HepG2 (cell line): ENCODE data around the gene KLB. TPM values are rescaled to one million over a fixed set of nuclear protein-coding genes. Genes with fewer than 3 reads are reported as not detected.

Source experiments
- ATAC-seq: fragments of 200-7000 bp; cut with Tn5 transposase; 3 replicates; pipeline ENCODE4 v1.9.1; 2020; ENCODE audit warnings: mild to moderate bottlenecking, moderate library complexity
- BruUV-seq: library from RNA; stranded (reverse); fragments of 400-500 nt; replicated peaks from 2 replicates; lab custom pipeline; 2021; lab: Mats Ljungman, UMichigan
- CTCF ChIA-PET: fragments of 300-600 bp; formaldehyde crosslinking; extraction: SDS; loops from one replicate; lab custom pipeline; 2021; ENCODE audit warnings: low total read pairs, inconsistent platforms, low intra/inter-chr PET ratio; lab: Yijun Ruan, JAX
- POLR2A ChIA-PET: fragments of 350-600 bp; sonication (Branson Sonifier 250); formaldehyde crosslinking; loops from one replicate; lab custom pipeline; 2020; ENCODE audit warnings: antibody characterized with exemption, inconsistent platforms; lab: Yijun Ruan, JAX
- DNase-seq: peaks from one replicate; pipeline ENCODE4 v3.0.0-alpha.2; 2015; ENCODE audit warnings: low spot score
- FAIRE-seq: peaks from 3 replicates; lab custom pipeline; 2011; peaks lifted over from hg19 to GRCh38; lab: Jason Lieb, UNC
- H2AFZ ChIP-seq: one replicate; pipeline ENCODE4 v1.6.1; 2011; ENCODE audit warnings: low read length, inconsistent platforms
- H3K27ac ChIP-seq: fragments of 300-600 bp; 3 replicates; pipeline ENCODE4 v1.8.0; 2011; ENCODE audit warnings: mixed run types, mild to moderate bottlenecking, mixed read lengths, low read length, inconsistent platforms; ENCODE audit not compliant: insufficient read depth; ENCODE audit errors: extremely low read length
- H3K27me3 ChIP-seq, 2 experiments: fragments of 200-600 bp in 1 of 2; 2 replicates in 1 of 2; 3 replicates in 1 of 2; pipeline versions ENCODE4 v1.6.0 to v1.8.0; 2011; ENCODE audit warnings: low read length in 2 of 2, mild to moderate bottlenecking in 2 of 2, moderate library complexity in 2 of 2, inconsistent platforms in 1 of 2; ENCODE audit not compliant: insufficient read depth in 2 of 2, control insufficient read depth in 1 of 2
- H3K36me3 ChIP-seq, 2 experiments: fragments of 200-600 bp in 1 of 2; replicated peaks in 1 of 2; 2 replicates in 1 of 2; 3 replicates in 1 of 2; pipeline versions ENCODE4 v1.5.1 to v1.8.0; 2011; ENCODE audit warnings: low read length in 2 of 2, inconsistent platforms in 1 of 2; ENCODE audit not compliant: insufficient read depth in 2 of 2, control insufficient read depth in 1 of 2
- H3K4me1 ChIP-seq: 2 replicates; pipeline ENCODE4 v1.5.1; 2012; ENCODE audit warnings: low read length, inconsistent platforms; ENCODE audit not compliant: insufficient read depth
- H3K4me2 ChIP-seq: 2 replicates; pipeline ENCODE4 v1.6.0; 2011; ENCODE audit warnings: low read depth, low read length, inconsistent platforms
- H3K4me3 ChIP-seq, 3 experiments: fragments of 200-600 bp in 1 of 3; sonication (generic), shearing (Covaris generic) in 1 of 3; replicated peaks in 1 of 3; 2 replicates each; pipeline ENCODE4 v1.5.1; 2011 to 2016; ENCODE audit warnings: low read length in 3 of 3, inconsistent platforms in 2 of 3, low read depth in 2 of 3, mild to moderate bottlenecking in 2 of 3, control low read depth in 1 of 3, mixed read lengths in 1 of 3; ENCODE audit not compliant: insufficient read depth in 1 of 3
- H3K79me2 ChIP-seq: one replicate; pipeline ENCODE4 v1.6.1; 2011; ENCODE audit warnings: low read length, inconsistent platforms; ENCODE audit not compliant: insufficient read depth
- H3K9ac ChIP-seq: 2 replicates; pipeline ENCODE4 v1.6.0; 2011; ENCODE audit warnings: mild to moderate bottlenecking, low read depth, low read length, inconsistent platforms; ENCODE audit not compliant: insufficient read depth
- H3K9me3 ChIP-seq: 2 replicates; pipeline ENCODE4 v1.5.1; 2012; ENCODE audit warnings: mild to moderate bottlenecking, low read length
- H4K20me1 ChIP-seq: 2 replicates; pipeline ENCODE4 v1.6.0; 2011; ENCODE audit warnings: inconsistent platforms, mild to moderate bottlenecking, low read length, moderate library complexity; ENCODE audit not compliant: insufficient read depth
- PATZ1 ChIP-seq: sonication (generic); formaldehyde crosslinking; IDR thresholded peaks from 2 replicates; pipeline ENCODE4 v1.4.0; 2020; ENCODE audit warnings: missing genetic modification reagents
- RAD21 ChIP-seq: fragments of 450-650 bp; formaldehyde crosslinking; IDR thresholded peaks from 2 replicates; pipeline ENCODE4 v1.5.0; 2020; ENCODE audit warnings: mild to moderate bottlenecking
- SAP130 ChIP-seq: IDR thresholded peaks from 2 replicates; pipeline ENCODE4 v1.6.1; 2016; ENCODE audit warnings: low read depth
- SMC3 ChIP-seq: IDR thresholded peaks from 2 replicates; pipeline ENCODE4 v1.6.1; 2011; ENCODE audit warnings: low read length, improper control_type of control experiment
- STAG1 ChIP-seq: sonication (generic); formaldehyde crosslinking; IDR thresholded peaks from 2 replicates; pipeline ENCODE4 v1.4.0; 2020; ENCODE audit warnings: missing genetic modification reagents
- WGBS: methylation state at CpG from one replicate; pipeline ENCODE4 v1.1.6; 2017; ENCODE audit warnings: low lambda C conversion rate; 5-methylcytosine and 5-hydroxymethylcytosine counted together
- in situ Hi-C: cut with HindIII; loops from 2 replicates; pipeline ENCODE4 v1.10.0; 2017; ENCODE audit warnings: low pct_unique_long_range_greater_than_20kb; ENCODE audit not compliant: extremely low pct_ligation_motif_present
- intact Hi-C: fragments of 100-400 bp; cut with micrococcal nuclease; formaldehyde crosslinking; loops from one replicate; pipeline ENCODE4 v1.10.0; 2022; ENCODE audit not compliant: unreplicated experiment
- polyA plus RNA-seq, 8 experiments: library from polyadenylated mRNA; depleted of rRNA in 3 of 8; stranded (reverse) in 7 of 8; unstranded in 1 of 8; fragments of >200 nt; fragmentation: Illumina TruSeq in 4 of 8; extraction: Trizol in 4 of 8; gene quantifications; 2 replicates each; pipeline versions ENCODE4 v1.2.1 to v1.2.3, GENCODE V29; 2011 to 2016; ENCODE audit warnings: low read depth in 4 of 8, missing spikeins in 1 of 8, mixed read lengths in 1 of 8; ENCODE audit not compliant: insufficient read depth in 1 of 8
- total RNA-seq, 5 experiments: library from RNA; depleted of rRNA; stranded (reverse); fragments of >200 nt; fragmentation: Illumina TruSeq; extraction: Trizol; gene quantifications; 2 replicates each; pipeline ENCODE4 v1.2.3, GENCODE V29; 2016; ENCODE audit warnings: low read depth in 1 of 5
- TF ChIP-seq, protein P1 (sequence below): sonication (generic); formaldehyde crosslinking; IDR thresholded peaks from 2 replicates; pipeline ENCODE4 v1.4.0; 2020; ENCODE audit warnings: missing genetic modification reagents, borderline replicate concordance
- TF ChIP-seq, protein P2 (sequence below): sonication (generic); formaldehyde crosslinking; IDR thresholded peaks from 2 replicates; pipeline ENCODE4 v1.8.1; 2023; ENCODE audit warnings: missing genetic modification reagents, mild to moderate bottlenecking, borderline replicate concordance
- TF ChIP-seq, protein P3 (sequence below): sonication (generic); formaldehyde crosslinking; IDR thresholded peaks from 2 replicates; pipeline ENCODE4 v1.5.0; 2020; ENCODE audit warnings: mild to moderate bottlenecking, missing genetic modification reagents, moderate library complexity

Gene KLB
- total and polyA plus RNA-seq, 2 of the 13 experiments (the other 11 are each of a cell fraction or from before 2014, with no cell fraction given), result 25.3 to 82.0 TPM

DNA sequence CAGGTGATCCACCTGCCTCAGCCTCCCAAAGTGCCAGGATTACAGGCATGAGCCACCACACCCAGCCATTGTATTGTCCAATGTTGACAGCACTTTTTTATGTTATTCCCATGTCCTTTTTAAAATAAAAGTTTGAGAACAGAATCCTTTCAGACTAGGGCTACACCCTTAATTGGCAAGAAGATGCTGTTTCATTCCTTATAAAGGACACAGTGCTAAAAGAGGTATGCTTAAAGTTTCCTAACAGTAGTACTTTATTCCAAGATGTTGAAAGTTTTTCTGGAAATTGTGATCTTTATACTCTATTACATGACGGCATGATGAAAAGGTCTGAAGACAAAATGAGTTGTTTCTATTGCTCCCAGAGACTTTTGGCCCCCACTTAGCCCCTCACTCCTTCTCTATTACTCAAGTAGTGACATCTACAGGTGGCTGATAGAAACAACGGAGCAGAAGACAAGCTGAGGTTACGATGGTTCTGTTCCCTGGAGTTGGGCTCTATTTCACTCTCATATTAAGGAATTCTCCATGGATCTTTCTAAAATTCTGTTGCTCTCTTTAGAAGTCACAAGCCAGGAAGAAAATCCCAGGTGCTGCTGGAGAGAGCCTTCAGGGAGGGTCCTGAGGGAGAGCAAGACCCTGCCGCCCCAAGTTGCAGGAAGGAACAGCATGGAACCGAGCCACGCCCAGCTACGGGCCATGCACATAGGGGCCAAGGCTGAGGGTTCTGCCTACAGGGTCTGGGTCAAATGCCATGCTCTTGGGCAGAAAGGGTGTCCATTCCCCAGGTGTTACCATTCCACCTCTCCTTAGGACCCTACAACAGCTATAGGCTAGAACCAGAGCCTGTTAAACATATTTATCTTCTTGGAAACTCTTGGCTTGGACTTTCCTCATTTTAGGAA lies 29.2 kb downstream of the KLB start:
- Histone ChIP-seq H3K36me3 (peaks cover 13 to 62% of the 10 kb centered on the region in 2 experiments), H3K27me3 (no peaks in the 10 kb centered on the region), H4K20me1 (no peaks in the 10 kb centered on the region), H3K4me1 (peaks cover 18% of the 10 kb centered on the region), H2AFZ (no peak overlapping the region), H3K9ac (no peak overlapping the region), H3K4me2 (no peak overlapping the region), H3K27ac (no peak overlapping the region), H3K9me3 (no peaks in the 10 kb centered on the region), H3K79me2 (peaks cover 34% of the 10 kb centered on the region), H3K4me3 (no peak overlapping the region)
- TF ChIP-seq RAD21 (peak; percentile 57), SAP130 (CRISPR knock-in tag) (no peak), SMC3 (peak; percentile 35; the same call in 1 of the 2 replicates), STAG1 (CRISPR knock-in tag) (peak; percentile 70), PATZ1 (CRISPR knock-in tag) (peak; percentile 81)
- TF ChIP-seq, protein P1, sequence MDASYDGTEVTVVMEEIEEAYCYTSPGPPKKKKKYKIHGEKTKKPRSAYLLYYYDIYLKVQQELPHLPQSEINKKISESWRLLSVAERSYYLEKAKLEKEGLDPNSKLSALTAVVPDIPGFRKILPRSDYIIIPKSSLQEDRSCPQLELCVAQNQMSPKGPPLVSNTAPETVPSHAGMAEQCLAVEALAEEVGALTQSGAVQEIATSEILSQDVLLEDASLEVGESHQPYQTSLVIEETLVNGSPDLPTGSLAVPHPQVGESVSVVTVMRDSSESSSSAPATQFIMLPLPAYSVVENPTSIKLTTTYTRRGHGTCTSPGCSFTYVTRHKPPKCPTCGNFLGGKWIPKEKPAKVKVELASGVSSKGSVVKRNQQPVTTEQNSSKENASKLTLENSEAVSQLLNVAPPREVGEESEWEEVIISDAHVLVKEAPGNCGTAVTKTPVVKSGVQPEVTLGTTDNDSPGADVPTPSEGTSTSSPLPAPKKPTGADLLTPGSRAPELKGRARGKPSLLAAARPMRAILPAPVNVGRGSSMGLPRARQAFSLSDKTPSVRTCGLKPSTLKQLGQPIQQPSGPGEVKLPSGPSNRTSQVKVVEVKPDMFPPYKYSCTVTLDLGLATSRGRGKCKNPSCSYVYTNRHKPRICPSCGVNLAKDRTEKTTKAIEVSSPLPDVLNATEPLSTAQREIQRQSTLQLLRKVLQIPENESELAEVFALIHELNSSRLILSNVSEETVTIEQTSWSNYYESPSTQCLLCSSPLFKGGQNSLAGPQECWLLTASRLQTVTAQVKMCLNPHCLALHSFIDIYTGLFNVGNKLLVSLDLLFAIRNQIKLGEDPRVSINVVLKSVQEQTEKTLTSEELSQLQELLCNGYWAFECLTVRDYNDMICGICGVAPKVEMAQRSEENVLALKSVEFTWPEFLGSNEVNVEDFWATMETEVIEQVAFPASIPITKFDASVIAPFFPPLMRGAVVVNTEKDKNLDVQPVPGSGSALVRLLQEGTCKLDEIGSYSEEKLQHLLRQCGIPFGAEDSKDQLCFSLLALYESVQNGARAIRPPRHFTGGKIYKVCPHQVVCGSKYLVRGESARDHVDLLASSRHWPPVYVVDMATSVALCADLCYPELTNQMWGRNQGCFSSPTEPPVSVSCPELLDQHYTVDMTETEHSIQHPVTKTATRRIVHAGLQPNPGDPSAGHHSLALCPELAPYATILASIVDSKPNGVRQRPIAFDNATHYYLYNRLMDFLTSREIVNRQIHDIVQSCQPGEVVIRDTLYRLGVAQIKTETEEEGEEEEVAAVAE (CRISPR knock-in tag), result 0 out of 2 replicates have a peak, but pooled peaks have one; percentile 20
- TF ChIP-seq, protein P2, sequence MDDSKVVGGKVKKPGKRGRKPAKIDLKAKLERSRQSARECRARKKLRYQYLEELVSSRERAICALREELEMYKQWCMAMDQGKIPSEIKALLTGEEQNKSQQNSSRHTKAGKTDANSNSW, result no peak
- TF ChIP-seq, protein P3, sequence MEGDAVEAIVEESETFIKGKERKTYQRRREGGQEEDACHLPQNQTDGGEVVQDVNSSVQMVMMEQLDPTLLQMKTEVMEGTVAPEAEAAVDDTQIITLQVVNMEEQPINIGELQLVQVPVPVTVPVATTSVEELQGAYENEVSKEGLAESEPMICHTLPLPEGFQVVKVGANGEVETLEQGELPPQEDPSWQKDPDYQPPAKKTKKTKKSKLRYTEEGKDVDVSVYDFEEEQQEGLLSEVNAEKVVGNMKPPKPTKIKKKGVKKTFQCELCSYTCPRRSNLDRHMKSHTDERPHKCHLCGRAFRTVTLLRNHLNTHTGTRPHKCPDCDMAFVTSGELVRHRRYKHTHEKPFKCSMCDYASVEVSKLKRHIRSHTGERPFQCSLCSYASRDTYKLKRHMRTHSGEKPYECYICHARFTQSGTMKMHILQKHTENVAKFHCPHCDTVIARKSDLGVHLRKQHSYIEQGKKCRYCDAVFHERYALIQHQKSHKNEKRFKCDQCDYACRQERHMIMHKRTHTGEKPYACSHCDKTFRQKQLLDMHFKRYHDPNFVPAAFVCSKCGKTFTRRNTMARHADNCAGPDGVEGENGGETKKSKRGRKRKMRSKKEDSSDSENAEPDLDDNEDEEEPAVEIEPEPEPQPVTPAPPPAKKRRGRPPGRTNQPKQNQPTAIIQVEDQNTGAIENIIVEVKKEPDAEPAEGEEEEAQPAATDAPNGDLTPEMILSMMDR, result peak; percentile 70
- FAIRE-seq (peak; percentile 87), DNase-seq (no peak), ATAC-seq (peak; percentile 71)
- ChIA-PET CTCF (no interaction called here), POLR2A (interaction anchor here (1.0 to 1.2 kb wide), 2 partner anchors 29 to 52 kb away, joined by 3 to 4 read pairs; partner anchors contain the start of gene KLB)
- 92% methylated on average over 7 of the region's 7 CpGs for WGBS
- BruUV-seq, result no TSS peak
- intact Hi-C loops, result no loop called here
- in situ Hi-C loops, result no loop called here
